Measurements from ENCODE around the gene KPNA3.

The KPNA3 gene

GRCh38 chr13:49653478-49653877, 139.0 kb downstream of the KPNA3 start:
- TF ChIP-seq CTCF (IDR thresholded peaks at IDR 0.05; ENCODE audit: low read depth, low read length, missing control alignments): no peak
- DNase-seq: no peak
- no peak overlapping the region for H3K4me3 ChIP-seq (ENCODE audit: low read depth, low read length)
- H3K36me3 ChIP-seq (replicated peaks): no peaks in the 10 kb centered on the region
- no peak overlapping the region for H3K27ac ChIP-seq
- H3K27me3 ChIP-seq (replicated peaks): no peaks in the 10 kb centered on the region
- in situ Hi-C loops (cut with HindIII; ENCODE audit: low pct_ligation_motif_present, low sequenced_read_pairs): no loop called here

- no peaks in the 10 kb centered on the region for H3K36me3 ChIP-seq (replicated peaks)
- no peak overlapping the region for H3K27ac ChIP-seq
- no peak overlapping the region for H3K4me3 ChIP-seq (ENCODE audit: low read depth, low read length)
- in situ Hi-C loops (cut with HindIII; ENCODE audit: low pct_ligation_motif_present, low sequenced_read_pairs): no loop called here
- peak; percentile 65 for TF ChIP-seq CTCF (IDR thresholded peaks at IDR 0.05; ENCODE audit: low read depth, low read length, missing control alignments)
- H3K27me3 ChIP-seq (replicated peaks): no peaks in the 10 kb centered on the region
- DNase-seq: no peak
Measured at GRCh38 chr13:49652355-49653305, 139.9 kb downstream of the KPNA3 start.

DNA sequence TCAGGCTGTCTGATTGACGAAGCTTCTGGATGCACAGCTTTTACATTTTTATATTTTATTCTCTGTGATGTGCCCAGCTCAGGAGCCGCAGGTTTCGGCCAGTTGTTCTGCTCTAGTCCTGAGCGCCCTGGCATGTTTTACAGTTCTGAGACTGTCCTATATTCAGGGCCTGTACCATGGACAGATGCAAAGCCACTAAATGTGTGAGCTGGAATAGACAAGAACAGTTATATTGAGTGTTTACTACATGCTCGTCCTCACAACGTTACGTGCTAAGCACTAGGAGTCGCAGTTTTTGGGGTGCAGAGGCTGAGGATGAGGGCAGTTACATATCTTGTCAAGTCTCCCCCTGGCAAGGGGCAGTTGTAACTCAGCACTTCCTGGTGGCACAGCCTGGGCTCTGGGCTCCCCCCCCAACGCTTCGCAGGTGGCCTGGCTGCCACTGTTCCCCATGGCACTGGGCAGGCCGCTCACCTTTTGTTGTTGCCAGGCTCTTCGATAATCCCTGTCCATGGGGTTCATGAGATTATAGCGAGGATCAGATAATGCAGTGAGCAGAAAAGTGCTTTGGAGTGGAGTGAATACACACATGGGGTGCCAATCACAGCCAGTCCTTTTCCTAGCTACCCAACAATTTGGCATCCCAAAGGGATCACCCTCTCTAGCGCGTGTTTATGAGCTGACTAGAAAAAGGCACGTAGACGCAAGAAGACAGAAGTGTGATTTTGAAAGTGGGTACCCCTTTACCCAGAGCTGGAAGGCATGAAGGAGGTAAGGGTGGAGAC, 140.7 kb downstream of the KPNA3 start:
- no peak for TF ChIP-seq CTCF (IDR thresholded peaks at IDR 0.05; ENCODE audit: low read depth, low read length, missing control alignments)
- in situ Hi-C loops (cut with HindIII; ENCODE audit: low pct_ligation_motif_present, low sequenced_read_pairs): no loop called here
- Histone ChIP-seq H3K27me3 (replicated peaks) (no peaks in the 10 kb centered on the region), H3K36me3 (replicated peaks) (no peaks in the 10 kb centered on the region), H3K27ac (no peak overlapping the region), H3K4me3 (ENCODE audit: low read depth, low read length) (no peak overlapping the region)
- DNase-seq: no peak

GRCh38 chr13:49649963-49650312, 142.5 kb downstream of the KPNA3 start:
- TF ChIP-seq CTCF (IDR thresholded peaks at IDR 0.05; ENCODE audit: low read depth, low read length, missing control alignments): no peak
- no peak overlapping the region for H3K27ac ChIP-seq
- in situ Hi-C loops (cut with HindIII; ENCODE audit: low pct_ligation_motif_present, low sequenced_read_pairs): no loop called here

More at GRCh38 chr13:49649963-49650312, 142.5 kb downstream of the KPNA3 start:
- Histone ChIP-seq H3K27me3 (replicated peaks) (no peaks in the 10 kb centered on the region), H3K36me3 (replicated peaks) (no peaks in the 10 kb centered on the region), H3K4me3 (ENCODE audit: low read depth, low read length) (no peak overlapping the region)
- DNase-seq: no peak
